ENCODE measurements around the gene CPVL.

GRCh38 chr7:29105752-29106668, 40.3 kb downstream of the CPVL start:
- TF ChIP-seq POLR2A (IDR thresholded peaks at IDR 0.05; ENCODE audit: low read length) (no peak), GATA1 (IDR thresholded peaks at IDR 0.05; ENCODE audit: low read depth, low read length) (no peak)

Measured in erythroblast (primary cell).